ENCODE results near the gene SIRPD.
"Not testable (repeated sequence)": the region's sequence is repeated elsewhere in the genome, so short reads cannot be mapped to it uniquely, and the experiment has no call there.

The SIRPD gene

GRCh38 chr20:1557605-1558004 is at the start of gene SIRPD:
Gene SIRPD (minus strand): TSS chr20:1557705. CDS start chr20:1557653, 52 bp downstream.
- DNase-seq = no peak

- no peak for DNase-seq
Measured at GRCh38 chr20:1600736-1601135, 43.2 kb upstream of the SIRPD start.

- no peak for DNase-seq
Measured at GRCh38 chr20:1595333-1595732, 37.8 kb upstream of the SIRPD start.

- no peak for DNase-seq
Measured at GRCh38 chr20:1588533-1589460, 31.3 kb upstream of the SIRPD start.

GRCh38 chr20:1587781-1588532 is 30.5 kb upstream of the SIRPD start:
- no peak for DNase-seq

GRCh38 chr20:1579488-1579887 is 22.0 kb upstream of the SIRPD start:
- DNase-seq = no peak

- no peak for DNase-seq
Measured at GRCh38 chr20:1577906-1578305, 20.4 kb upstream of the SIRPD start.

- not testable (repeated sequence) for DNase-seq
Measured at GRCh38 chr20:1577313-1577712, 19.8 kb upstream of the SIRPD start.

GRCh38 chr20:1576641-1577040 is 19.1 kb upstream of the SIRPD start:
- DNase-seq = no peak

GRCh38 chr20:1576003-1576402 is 18.5 kb upstream of the SIRPD start:
- DNase-seq = not testable (repeated sequence)

GRCh38 chr20:1571583-1571982 is 14.1 kb upstream of the SIRPD start:
- DNase-seq = not testable (repeated sequence)

GRCh38 chr20:1569415-1569881 is 11.9 kb upstream of the SIRPD start:
- DNase-seq = no peak

GRCh38 chr20:1568163-1568490 is 10.6 kb upstream of the SIRPD start:
- no peak for DNase-seq

- DNase-seq = no peak
Measured at GRCh38 chr20:1567392-1568162, 10.1 kb upstream of the SIRPD start.

- DNase-seq = no peak
Measured at GRCh38 chr20:1566701-1567100, 9.2 kb upstream of the SIRPD start.

- no peak for DNase-seq
Measured at GRCh38 chr20:1565461-1565860, 8.0 kb upstream of the SIRPD start.

GRCh38 chr20:1563598-1563997 is 6.1 kb upstream of the SIRPD start:
- DNase-seq = no peak

- DNase-seq = no peak
Measured at GRCh38 chr20:1562622-1563021, 5.1 kb upstream of the SIRPD start.

GRCh38 chr20:1561350-1561749 is 3.8 kb upstream of the SIRPD start:
- no peak for DNase-seq

- DNase-seq = no peak
Measured at GRCh38 chr20:1555952-1556351, 1.6 kb downstream of the SIRPD start.

GRCh38 chr20:1539816-1540419 is 17.6 kb downstream of the SIRPD start:
- no peak for DNase-seq

GRCh38 chr20:1538655-1539054 is 18.9 kb downstream of the SIRPD start:
- no peak for DNase-seq

GRCh38 chr20:1537731-1538058 is 19.8 kb downstream of the SIRPD start:
- DNase-seq = no peak

Measured in NCI-H524 treated with DMSO at 0.1 percent for 48 hours (cell line).